SK-N-MC (cell line): Measurements from ENCODE around the gene INPP5E.
"Not testable (repeated sequence)": the region's sequence is repeated elsewhere in the genome, so short reads cannot be mapped to it uniquely, and the experiment has no call there.

Experiments used
- DNase-seq: peaks from one replicate; pipeline ENCODE4 v3.0.0-alpha.2; 2011; ENCODE audit warnings: low read depth, low spot score
- H3K27ac ChIP-seq: fragments of 200-600 bp; sonication (generic); 2 replicates; pipeline ENCODE4 v1.5.1; 2016; ENCODE audit warnings: mixed run types
- H3K36me3 ChIP-seq: fragments of 200-600 bp; sonication (generic); 2 replicates; pipeline ENCODE4 v1.6.1; 2017; ENCODE audit warnings: antibody characterized with exemption, low read length, mixed read lengths; ENCODE audit not compliant: insufficient read depth
- H3K4me3 ChIP-seq: fragments of 200-600 bp; sonication (generic); 2 replicates; pipeline ENCODE4 v1.5.1; 2016
- H3K9ac ChIP-seq: fragments of 200-600 bp; sonication (generic); 2 replicates; pipeline ENCODE4 v1.8.0; 2017; ENCODE audit warnings: mixed run types, mixed read lengths; ENCODE audit not compliant: insufficient read length
- H3K9me3 ChIP-seq: fragments of 200-600 bp; sonication (generic); 2 replicates; pipeline ENCODE4 v1.6.1; 2017; ENCODE audit warnings: low read depth, mild to moderate bottlenecking, antibody characterized with exemption, low read length, moderate library complexity, mixed read lengths
- EZH2 ChIP-seq: fragments of 200-600 bp; sonication (generic); IDR thresholded peaks from one replicate; pipeline ENCODE4 v1.6.1; 2017; ENCODE audit warnings: antibody characterized with exemption
- FOXP2 ChIP-seq: optimal IDR thresholded peaks from 2 replicates; pipeline ENCODE3; 2011; ENCODE audit warnings: mild to moderate bottlenecking, moderate library complexity; ENCODE audit not compliant: insufficient read depth; ENCODE audit errors: extremely low read length, control extremely low read depth
- POLR2AphosphoS5 ChIP-seq: IDR thresholded peaks from 2 replicates; pipeline ENCODE4 v1.6.1; 2012; ENCODE audit warnings: mild to moderate bottlenecking, low read depth, low read length, borderline replicate concordance

The INPP5E gene

DNA sequence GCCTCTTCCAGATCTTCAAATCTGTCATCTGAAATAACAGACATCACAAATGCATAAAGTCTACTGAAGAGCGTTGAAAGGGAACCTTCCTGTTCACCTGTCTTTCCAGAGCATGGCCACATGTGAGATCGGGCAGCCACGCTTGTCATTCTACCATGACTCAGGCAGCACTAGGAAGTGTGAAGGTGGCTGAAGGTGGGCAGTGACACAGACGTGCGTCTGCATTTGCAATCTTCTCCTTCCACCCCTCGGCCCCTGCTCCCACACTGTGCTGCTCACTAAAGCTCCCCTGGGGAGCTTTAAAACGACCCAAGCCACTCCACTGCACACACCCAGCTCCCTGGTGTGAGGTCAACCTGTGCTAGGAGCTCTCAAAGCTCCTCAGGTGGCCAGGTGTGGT is 31.7 kb downstream of the INPP5E start:
- TF ChIP-seq EZH2 (no peak), FOXP2 (no peak), POLR2AphosphoS5 (no peak)
- DNase-seq, result no peak
- no peaks in the 10 kb centered on the region for H3K9me3 ChIP-seq
- peaks cover 56% of the 10 kb centered on the region for H3K36me3 ChIP-seq
- no peak overlapping the region for H3K27ac ChIP-seq
- no peak overlapping the region for H3K4me3 ChIP-seq
- no peak overlapping the region for H3K9ac ChIP-seq

DNA sequence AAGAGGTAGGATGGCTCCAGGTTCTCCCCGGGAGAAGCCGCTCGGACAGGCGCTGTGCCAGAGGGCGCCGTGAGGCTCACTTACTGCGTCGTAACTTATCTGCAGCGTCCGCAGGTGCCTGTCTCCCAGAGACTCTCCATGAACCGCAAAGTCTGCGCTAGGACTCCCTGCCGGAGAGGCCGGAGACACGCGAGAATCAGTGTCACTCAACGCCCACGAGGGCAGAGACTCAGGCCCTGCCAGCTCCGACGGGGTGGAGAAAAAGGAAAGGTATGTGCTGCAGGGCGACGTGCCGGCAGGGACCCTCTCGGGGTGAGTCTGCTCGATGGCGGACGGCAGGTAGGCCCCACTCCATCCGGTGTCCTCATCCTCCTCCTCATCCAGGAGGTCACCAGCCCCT is 32.6 kb downstream of the INPP5E start:
- not testable (repeated sequence) for H3K27ac ChIP-seq, H3K9me3 ChIP-seq, H3K4me3 ChIP-seq, H3K9ac ChIP-seq, DNase-seq
- peaks cover 50% of the 10 kb centered on the region for H3K36me3 ChIP-seq

DNA sequence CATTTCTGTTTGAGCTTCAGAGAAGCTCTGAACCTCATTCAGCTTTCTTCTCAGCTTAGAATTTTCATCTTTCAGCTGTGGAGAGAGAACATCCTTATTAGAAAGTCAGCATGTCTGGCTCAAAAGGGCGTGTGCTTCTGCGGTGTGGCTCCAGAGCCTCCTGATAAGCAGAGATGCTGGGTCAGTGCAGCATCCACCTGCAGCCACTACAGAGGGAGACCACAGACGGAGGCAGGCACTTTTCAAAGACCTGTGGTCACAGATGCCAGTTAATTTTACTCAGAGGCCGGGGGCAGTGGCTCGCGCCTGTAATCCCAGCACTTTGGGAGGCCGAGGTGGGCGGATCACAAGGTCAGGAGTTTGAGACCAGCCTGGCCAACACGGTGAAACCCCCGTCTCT is 33.7 kb downstream of the INPP5E start:
- H3K36me3 ChIP-seq, result peaks cover 47% of the 10 kb centered on the region
- DNase-seq, H3K9me3 ChIP-seq, H3K4me3 ChIP-seq, H3K9ac ChIP-seq, H3K27ac ChIP-seq: not testable (repeated sequence)

DNA sequence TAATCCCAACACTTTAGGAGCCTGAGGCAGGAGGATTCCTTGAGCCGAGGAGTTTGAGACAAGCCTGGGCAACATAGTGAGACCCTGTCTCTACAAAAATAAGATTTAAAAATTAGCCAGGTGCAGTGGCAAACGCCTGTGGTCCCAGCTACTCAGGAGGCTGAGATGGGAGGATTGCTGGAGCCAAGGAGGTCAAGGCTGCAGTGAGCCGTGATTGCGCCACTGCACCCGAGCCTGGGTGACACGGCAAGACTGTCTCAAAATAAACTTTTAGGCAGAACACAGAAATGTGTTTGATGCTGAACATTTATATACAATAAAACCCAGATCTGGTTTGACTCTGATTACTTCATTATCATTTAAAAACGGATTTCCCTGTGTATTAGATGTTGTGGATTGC is 34.2 kb downstream of the INPP5E start:
- Histone ChIP-seq H3K4me3 (no peak overlapping the region), H3K9me3 (no peaks in the 10 kb centered on the region), H3K9ac (no peak overlapping the region), H3K36me3 (peaks cover 47% of the 10 kb centered on the region), H3K27ac (no peak overlapping the region)
- TF ChIP-seq EZH2 (no peak), POLR2AphosphoS5 (no peak), FOXP2 (no peak)
- DNase-seq, result no peak

DNA sequence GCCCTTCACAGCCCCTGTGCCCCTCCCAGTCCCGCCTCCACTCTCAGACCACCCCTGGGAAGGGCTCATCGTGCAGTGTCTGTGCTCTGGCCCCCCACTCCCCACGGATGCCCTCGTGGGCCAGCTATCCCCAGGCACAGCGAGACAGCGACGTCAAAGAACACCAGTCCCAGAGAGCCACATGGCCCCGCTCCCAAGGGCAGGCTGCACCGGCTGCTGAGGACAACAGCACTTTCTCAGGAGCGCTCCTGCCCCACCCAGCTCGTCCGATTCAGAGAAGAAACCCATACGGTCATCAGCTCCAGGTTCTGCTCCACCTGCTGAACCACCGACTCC is 34.9 kb downstream of the INPP5E start:
- H3K4me3 ChIP-seq, result no peak overlapping the region
- H3K27ac ChIP-seq, result peak overlapping the region; percentile 36; the same call in 1 of the 2 replicates
- H3K9me3 ChIP-seq, result no peaks in the 10 kb centered on the region
- DNase-seq, result no peak
- TF ChIP-seq POLR2AphosphoS5 (no peak), FOXP2 (no peak), EZH2 (no peak)
- no peak overlapping the region for H3K9ac ChIP-seq
- peaks cover 47% of the 10 kb centered on the region for H3K36me3 ChIP-seq

DNA sequence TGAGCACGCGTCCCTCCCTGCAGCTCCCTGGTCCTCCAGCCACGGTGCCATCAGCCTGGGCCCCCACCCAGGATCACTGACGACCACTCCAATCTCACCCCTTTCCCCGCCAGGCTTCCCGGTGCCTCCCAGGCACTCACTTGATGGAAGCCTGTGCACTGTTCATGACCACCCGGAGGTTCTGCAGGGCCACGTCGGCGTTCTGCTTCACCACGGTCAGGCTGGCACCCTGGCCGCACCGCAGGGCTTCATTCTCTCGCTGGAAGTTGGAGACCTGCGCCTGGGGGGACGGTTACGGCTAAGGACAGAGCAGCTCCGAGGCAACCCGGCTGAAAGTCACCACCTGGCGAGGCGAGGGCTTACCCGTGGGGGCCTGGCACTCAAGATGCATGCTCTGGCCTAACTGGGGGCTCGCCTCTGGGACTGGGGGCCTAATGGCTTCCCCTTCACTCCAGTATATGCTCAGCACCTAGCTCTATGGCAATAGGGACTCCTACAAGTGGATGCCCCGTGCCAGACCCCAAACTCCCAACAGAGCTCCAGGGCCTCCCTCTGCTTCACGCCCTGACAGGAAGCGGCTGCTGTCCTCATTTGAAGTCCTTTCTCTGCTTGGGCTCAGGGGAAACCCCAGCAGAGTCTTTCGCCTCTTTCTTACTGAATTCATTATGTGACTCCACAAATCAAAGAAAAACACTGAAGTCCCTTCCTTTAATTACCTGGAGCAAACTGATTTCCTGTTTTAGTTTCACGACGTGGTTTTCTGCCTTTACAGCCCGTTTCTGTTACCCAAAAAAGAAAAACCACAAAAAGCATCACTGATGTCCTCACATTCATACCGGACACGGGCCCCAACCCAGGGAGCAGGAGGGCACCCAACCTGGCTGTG is 35.5 kb downstream of the INPP5E start:
- H3K4me3 ChIP-seq, result no peak overlapping the region
- H3K9ac ChIP-seq, result no peak overlapping the region
- no peaks in the 10 kb centered on the region for H3K9me3 ChIP-seq
- H3K27ac ChIP-seq, result peak overlapping the region; percentile 36
- TF ChIP-seq POLR2AphosphoS5 (no peak), FOXP2 (no peak), EZH2 (no peak)
- no peak for DNase-seq
- H3K36me3 ChIP-seq, result peaks cover 47% of the 10 kb centered on the region

DNA sequence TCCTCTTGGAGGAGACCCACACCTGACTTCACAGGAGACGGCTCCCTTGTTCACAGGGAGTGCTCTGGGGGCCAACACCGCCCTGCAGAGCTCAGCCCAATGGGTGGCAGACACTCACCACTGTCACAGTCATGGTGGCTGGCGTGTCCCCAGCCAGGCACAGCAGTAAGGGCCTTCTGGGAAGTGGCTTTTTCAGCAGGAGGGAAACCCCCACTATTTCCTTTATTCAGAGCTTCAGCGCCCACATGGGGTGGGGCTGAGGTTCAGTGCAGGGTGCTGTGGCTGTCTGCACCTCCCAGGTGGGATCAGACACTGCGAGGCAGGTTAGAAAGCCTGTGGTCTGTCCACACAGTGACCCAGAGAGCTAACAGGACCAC is 36.1 kb downstream of the INPP5E start:
- peak overlapping the region; percentile 36; the same call in 1 of the 2 replicates for H3K27ac ChIP-seq

DNA sequence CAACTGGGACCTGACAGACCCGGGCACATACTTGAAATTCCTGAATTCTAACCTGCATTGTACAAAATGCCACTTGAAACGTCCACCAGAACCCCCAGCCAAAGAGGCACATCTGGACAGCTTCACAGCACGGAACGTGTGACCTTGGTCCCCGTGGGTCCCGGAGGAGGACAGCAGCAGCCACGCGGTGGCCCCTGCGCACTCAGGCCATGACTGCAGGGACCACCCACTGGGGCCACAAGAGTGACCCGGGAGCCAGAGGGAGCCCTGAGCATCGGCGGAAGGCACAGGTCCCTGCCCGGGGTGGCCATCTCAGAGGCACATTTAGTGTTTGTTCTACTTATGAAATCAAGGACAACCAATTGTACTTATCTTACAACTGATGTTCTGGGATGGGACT is 37.6 kb downstream of the INPP5E start:
- no peaks in the 10 kb centered on the region for H3K9me3 ChIP-seq
- H3K9ac ChIP-seq, result no peak overlapping the region
- peak overlapping the region; percentile 75; the same call in 1 of the 2 replicates for H3K27ac ChIP-seq
- DNase-seq, result no peak
- H3K36me3 ChIP-seq, result peaks cover 39% of the 10 kb centered on the region
- no peak overlapping the region for H3K4me3 ChIP-seq
- no peak for TF ChIP-seq FOXP2
- no peak for TF ChIP-seq EZH2
- no peak for TF ChIP-seq POLR2AphosphoS5

More for the DNA sequence above, 36.1 kb downstream of the INPP5E start:
- no peak for DNase-seq
- no peak for TF ChIP-seq POLR2AphosphoS5
- TF ChIP-seq EZH2, result no peak
- TF ChIP-seq FOXP2, result no peak
- H3K36me3 ChIP-seq, result peaks cover 47% of the 10 kb centered on the region
- peak overlapping the region; percentile 32 for H3K9ac ChIP-seq
- H3K9me3 ChIP-seq, result no peaks in the 10 kb centered on the region
- no peak overlapping the region for H3K4me3 ChIP-seq
